Measurements from ENCODE around the gene SSUH2.

Gene SSUH2

DNA sequence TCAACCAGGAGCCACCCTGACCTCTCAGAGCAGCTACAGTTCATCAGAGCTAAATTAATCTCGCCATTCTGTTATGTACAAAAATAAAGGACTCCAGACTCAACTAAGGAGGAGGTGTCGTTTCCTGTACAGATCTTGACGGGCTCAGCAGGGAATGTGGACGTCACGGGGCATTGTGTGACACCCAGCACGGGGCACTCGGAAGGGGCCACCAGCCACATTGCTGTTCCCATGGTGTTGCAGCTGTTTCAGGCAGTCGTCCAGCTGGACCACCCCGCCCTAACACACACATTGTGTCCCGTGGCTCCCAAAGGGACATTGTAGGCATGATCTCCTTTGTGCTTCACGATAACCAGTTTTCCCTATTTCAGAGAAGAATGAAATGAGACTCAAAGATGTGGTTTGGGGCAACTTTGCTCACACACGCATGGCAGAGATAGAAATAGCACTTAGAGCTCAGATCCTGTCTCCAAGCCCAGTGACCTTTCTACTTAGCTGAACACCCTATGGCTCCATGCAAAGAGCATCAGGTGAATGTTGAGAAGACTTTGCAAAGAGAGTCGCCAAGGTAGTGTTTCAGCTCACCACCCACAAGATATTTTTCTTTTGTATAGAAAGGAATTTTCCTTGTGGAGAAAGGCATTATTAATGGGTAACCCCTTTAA, 5.5 kb downstream of the SSUH2 start:
- Histone ChIP-seq H3K36me3 (ENCODE audit: control insufficient read depth in 2 of 2, insufficient read depth in 2 of 2, low read length in 2 of 2) (no peaks in the 10 kb centered on the region), H3K4me3 (ENCODE audit: low read length in 2 of 2) (no peak overlapping the region), H3K27ac (ENCODE audit: low read length) (no peak overlapping the region), H3K9me3 (ENCODE audit: control insufficient read depth in 2 of 2, low read length in 2 of 2) (peaks cover 0 to 8% of the 10 kb centered on the region in 2 donors), H3K27me3 (ENCODE audit: control insufficient read depth in 1 of 2, insufficient read depth in 2 of 2, low read length in 2 of 2) (peaks cover 2 to 6% of the 10 kb centered on the region in 2 donors), H3K4me1 (ENCODE audit: control insufficient read depth, insufficient read depth, low read length) (no peaks in the 10 kb centered on the region), H3K9ac (ENCODE audit: low read length in 2 of 2) (no peak overlapping the region)

- Histone ChIP-seq H3K9me3 (ENCODE audit: control insufficient read depth in 2 of 2, low read length in 2 of 2) (peaks cover 0 to 8% of the 10 kb centered on the region in 2 donors), H3K27ac (ENCODE audit: low read length) (no peak overlapping the region), H3K36me3 (ENCODE audit: control insufficient read depth in 2 of 2, insufficient read depth in 2 of 2, low read length in 2 of 2) (no peaks in the 10 kb centered on the region), H3K9ac (ENCODE audit: low read length in 2 of 2) (no peak overlapping the region), H3K27me3 (ENCODE audit: control insufficient read depth in 1 of 2, insufficient read depth in 2 of 2, low read length in 2 of 2) (peaks cover 2 to 8% of the 10 kb centered on the region in 2 donors), H3K4me1 (ENCODE audit: control insufficient read depth, insufficient read depth, low read length) (no peaks in the 10 kb centered on the region), H3K4me3 (ENCODE audit: low read length in 2 of 2) (no peak overlapping the region)
Measured at GRCh38 chr3:8637348-8637747, 7.2 kb downstream of the SSUH2 start.

- no peak overlapping the region for H3K9ac ChIP-seq (ENCODE audit: low read length in 2 of 2)
- no peaks in the 10 kb centered on the region for H3K36me3 ChIP-seq (ENCODE audit: control insufficient read depth in 2 of 2, insufficient read depth in 2 of 2, low read length in 2 of 2)
- no peaks in the 10 kb centered on the region for H3K4me1 ChIP-seq (ENCODE audit: control insufficient read depth, insufficient read depth, low read length)
- H3K4me3 ChIP-seq (ENCODE audit: low read length in 2 of 2) = no peak overlapping the region
- H3K9me3 ChIP-seq (ENCODE audit: control insufficient read depth in 2 of 2, low read length in 2 of 2) = peaks cover 0 to 8% of the 10 kb centered on the region in 2 donors
- H3K27me3 ChIP-seq (ENCODE audit: control insufficient read depth in 1 of 2, insufficient read depth in 2 of 2, low read length in 2 of 2) = peaks cover 2 to 8% of the 10 kb centered on the region in 2 donors
- H3K27ac ChIP-seq (ENCODE audit: low read length) = no peak overlapping the region
Measured at GRCh38 chr3:8635631-8636030, 9.0 kb downstream of the SSUH2 start.

DNA sequence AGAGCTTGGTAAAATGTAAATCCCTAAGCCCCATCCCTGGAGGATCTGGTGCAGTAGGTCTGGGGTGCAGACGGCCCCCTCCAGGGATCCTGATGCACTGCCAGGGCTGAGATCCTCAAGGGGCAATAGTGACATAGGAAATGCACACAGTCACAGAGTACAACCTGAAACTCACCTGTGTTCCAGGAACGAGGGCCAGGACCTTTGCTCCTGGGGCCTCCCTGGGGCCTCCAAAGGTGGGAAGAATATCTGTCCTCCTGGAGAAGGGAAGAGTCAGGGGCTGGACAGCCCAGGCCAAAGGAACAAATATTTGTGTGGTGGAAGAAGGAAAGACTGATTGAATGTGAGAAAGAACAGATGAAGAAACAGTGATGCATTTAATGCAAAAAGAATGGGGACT, 9.5 kb downstream of the SSUH2 start:
- H3K9me3 ChIP-seq (ENCODE audit: control insufficient read depth in 2 of 2, low read length in 2 of 2) = peaks cover 0 to 8% of the 10 kb centered on the region in 2 donors
- no peak overlapping the region for H3K27ac ChIP-seq (ENCODE audit: low read length)
- H3K36me3 ChIP-seq (ENCODE audit: control insufficient read depth in 2 of 2, insufficient read depth in 2 of 2, low read length in 2 of 2) = no peaks in the 10 kb centered on the region
- H3K4me1 ChIP-seq (ENCODE audit: control insufficient read depth, insufficient read depth, low read length) = no peaks in the 10 kb centered on the region
- H3K9ac ChIP-seq (ENCODE audit: low read length in 2 of 2) = no peak overlapping the region
- no peak overlapping the region for H3K4me3 ChIP-seq (ENCODE audit: low read length in 2 of 2)
- peaks cover 2 to 8% of the 10 kb centered on the region in 2 donors for H3K27me3 ChIP-seq (ENCODE audit: control insufficient read depth in 1 of 2, insufficient read depth in 2 of 2, low read length in 2 of 2)

- Histone ChIP-seq H3K4me3 (ENCODE audit: low read length in 2 of 2) (no peak overlapping the region), H3K4me1 (ENCODE audit: control insufficient read depth, insufficient read depth, low read length) (no peaks in the 10 kb centered on the region), H3K9ac (ENCODE audit: low read length in 2 of 2) (no peak overlapping the region), H3K27me3 (ENCODE audit: control insufficient read depth in 1 of 2, insufficient read depth in 2 of 2, low read length in 2 of 2) (peaks cover 2 to 4% of the 10 kb centered on the region in 2 donors), H3K36me3 (ENCODE audit: control insufficient read depth in 2 of 2, insufficient read depth in 2 of 2, low read length in 2 of 2) (no peaks in the 10 kb centered on the region), H3K9me3 (ENCODE audit: control insufficient read depth in 2 of 2, low read length in 2 of 2) (peaks cover 0 to 8% of the 10 kb centered on the region in 2 donors), H3K27ac (ENCODE audit: low read length) (no peak overlapping the region)
Measured at GRCh38 chr3:8632402-8633237, 12.0 kb downstream of the SSUH2 start.

DNA sequence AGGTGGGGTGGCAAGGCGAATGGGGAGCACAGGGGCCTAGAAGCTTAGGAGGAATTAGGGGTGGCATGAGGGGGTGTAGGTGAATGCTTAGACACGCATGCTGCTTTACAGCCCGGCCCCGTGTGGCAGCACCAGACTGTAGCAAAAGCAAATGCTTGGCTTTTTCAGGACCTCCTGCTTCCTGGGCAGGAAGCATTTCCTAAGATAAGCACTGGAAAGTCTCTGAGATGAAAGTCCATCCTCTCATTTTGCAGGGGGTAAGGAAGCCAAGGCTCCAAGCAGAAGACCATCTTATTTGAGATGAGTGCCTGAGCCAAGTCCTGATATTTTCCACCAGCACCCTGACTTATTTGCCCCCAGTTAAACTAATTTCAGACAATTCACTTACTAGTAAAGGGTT, 12.9 kb downstream of the SSUH2 start:
- Histone ChIP-seq H3K27ac (ENCODE audit: low read length) (no peak overlapping the region), H3K9me3 (ENCODE audit: control insufficient read depth in 2 of 2, low read length in 2 of 2) (peaks cover 0 to 7% of the 10 kb centered on the region in 2 donors), H3K4me3 (ENCODE audit: low read length in 2 of 2) (no peak overlapping the region), H3K36me3 (ENCODE audit: control insufficient read depth in 2 of 2, insufficient read depth in 2 of 2, low read length in 2 of 2) (no peaks in the 10 kb centered on the region), H3K27me3 (ENCODE audit: control insufficient read depth in 1 of 2, insufficient read depth in 2 of 2, low read length in 2 of 2) (peaks cover 0 to 4% of the 10 kb centered on the region in 2 donors), H3K9ac (ENCODE audit: low read length in 2 of 2) (no peak overlapping the region), H3K4me1 (ENCODE audit: control insufficient read depth, insufficient read depth, low read length) (no peaks in the 10 kb centered on the region)

GRCh38 chr3:8629151-8630021, 15.2 kb downstream of the SSUH2 start:
- Histone ChIP-seq H3K27ac (ENCODE audit: low read length) (no peak overlapping the region), H3K4me3 (ENCODE audit: low read length in 2 of 2) (no peak overlapping the region), H3K36me3 (ENCODE audit: control insufficient read depth in 2 of 2, insufficient read depth in 2 of 2, low read length in 2 of 2) (no peaks in the 10 kb centered on the region), H3K9me3 (ENCODE audit: control insufficient read depth in 2 of 2, low read length in 2 of 2) (no peaks in the 10 kb centered on the region), H3K9ac (ENCODE audit: low read length in 2 of 2) (no peak overlapping the region), H3K4me1 (ENCODE audit: control insufficient read depth, insufficient read depth, low read length) (no peaks in the 10 kb centered on the region), H3K27me3 (ENCODE audit: control insufficient read depth in 1 of 2, insufficient read depth in 2 of 2, low read length in 2 of 2) (peaks cover 0 to 2% of the 10 kb centered on the region in 2 donors)

GRCh38 chr3:8627949-8628348, 16.6 kb downstream of the SSUH2 start:
- H3K27ac ChIP-seq (ENCODE audit: low read length) = no peak overlapping the region
- no peak overlapping the region for H3K4me3 ChIP-seq (ENCODE audit: low read length in 2 of 2)
- peaks cover 6% of the 10 kb centered on the region for H3K4me1 ChIP-seq (ENCODE audit: control insufficient read depth, insufficient read depth, low read length)
- no peaks in the 10 kb centered on the region for H3K9me3 ChIP-seq (ENCODE audit: control insufficient read depth in 2 of 2, low read length in 2 of 2)
- no peaks in the 10 kb centered on the region for H3K36me3 ChIP-seq (ENCODE audit: control insufficient read depth in 2 of 2, insufficient read depth in 2 of 2, low read length in 2 of 2)
- peaks cover 0 to 2% of the 10 kb centered on the region in 2 donors for H3K27me3 ChIP-seq (ENCODE audit: control insufficient read depth in 1 of 2, insufficient read depth in 2 of 2, low read length in 2 of 2)
- no peak overlapping the region for H3K9ac ChIP-seq (ENCODE audit: low read length in 2 of 2)

DNA sequence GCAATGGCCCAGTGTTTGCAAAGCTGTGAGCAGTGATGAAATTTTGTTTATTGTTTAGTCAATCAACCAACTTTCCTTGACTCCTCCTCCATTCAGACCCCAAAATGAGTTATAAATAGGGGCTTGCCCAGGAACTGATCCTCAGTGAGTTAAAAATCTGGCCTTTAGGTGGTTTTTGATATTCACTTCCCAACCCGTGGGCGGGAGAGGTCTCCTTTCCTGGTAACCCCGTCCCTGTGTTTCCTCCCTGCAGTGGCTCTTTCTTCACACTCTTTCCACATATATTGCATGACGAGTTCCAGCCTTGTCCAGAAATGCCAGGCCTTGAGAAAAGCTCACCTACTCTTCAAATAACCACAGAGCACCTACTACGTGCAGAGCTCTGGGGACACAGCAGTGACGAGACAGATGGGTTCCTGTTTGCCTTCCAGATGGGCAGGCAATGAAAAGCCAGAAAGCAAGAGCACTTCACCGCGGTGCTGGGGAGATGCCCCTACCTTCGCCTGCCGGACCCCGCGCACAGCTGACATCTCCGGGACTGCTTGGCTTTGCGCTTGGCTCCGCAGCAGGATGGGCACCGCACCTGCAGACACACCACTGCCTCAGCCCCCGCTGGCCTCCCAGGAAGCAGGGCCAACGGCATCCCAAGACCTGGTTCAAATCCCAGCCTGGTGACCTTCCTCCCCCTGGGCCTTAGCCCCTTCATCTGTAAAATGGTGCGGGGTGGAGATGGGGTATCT, 17.2 kb downstream of the SSUH2 start:
- Histone ChIP-seq H3K4me1 (ENCODE audit: control insufficient read depth, insufficient read depth, low read length) (peaks cover 11% of the 10 kb centered on the region), H3K4me3 (ENCODE audit: low read length in 2 of 2) (no peak overlapping the region), H3K27ac (ENCODE audit: low read length) (no peak overlapping the region), H3K9me3 (ENCODE audit: control insufficient read depth in 2 of 2, low read length in 2 of 2) (no peaks in the 10 kb centered on the region), H3K9ac (ENCODE audit: low read length in 2 of 2) (no peak overlapping the region), H3K27me3 (ENCODE audit: control insufficient read depth in 1 of 2, insufficient read depth in 2 of 2, low read length in 2 of 2) (no peaks in the 10 kb centered on the region), H3K36me3 (ENCODE audit: control insufficient read depth in 2 of 2, insufficient read depth in 2 of 2, low read length in 2 of 2) (no peaks in the 10 kb centered on the region)

GRCh38 chr3:8625991-8626390, 18.6 kb downstream of the SSUH2 start:
- Histone ChIP-seq H3K27ac (ENCODE audit: low read length) (no peak overlapping the region), H3K9me3 (ENCODE audit: control insufficient read depth in 2 of 2, low read length in 2 of 2) (no peaks in the 10 kb centered on the region), H3K27me3 (ENCODE audit: control insufficient read depth in 1 of 2, insufficient read depth in 2 of 2, low read length in 2 of 2) (no peaks in the 10 kb centered on the region), H3K4me3 (ENCODE audit: low read length in 2 of 2) (no peak overlapping the region), H3K9ac (ENCODE audit: low read length in 2 of 2) (no peak overlapping the region), H3K36me3 (ENCODE audit: control insufficient read depth in 2 of 2, insufficient read depth in 2 of 2, low read length in 2 of 2) (no peaks in the 10 kb centered on the region), H3K4me1 (ENCODE audit: control insufficient read depth, insufficient read depth, low read length) (peaks cover 12% of the 10 kb centered on the region)
